HepG2 (cell line): ENCODE results near the gene MEP1B.

Experiments
- CHCHD3 ChIP-seq: sonication (generic); formaldehyde crosslinking; IDR thresholded peaks from 2 replicates; pipeline ENCODE4 v1.8.0; 2022; ENCODE audit warnings: mild to moderate bottlenecking, missing genetic modification reagents, moderate library complexity
- CREB1 ChIP-seq, 2 experiments: fragments of 450-650 bp in 1 of 2; IDR thresholded peaks; 2 replicates each; pipeline ENCODE4 v1.6.1; 2016 to 2017; ENCODE audit warnings: control low read depth in 1 of 2, mild to moderate bottlenecking in 1 of 2, missing compliant biosample characterization in 1 of 2, missing genetic modification characterization in 1 of 2
- FIP1L1 ChIP-seq: fragments of 200-400 bp; formaldehyde crosslinking; IDR thresholded peaks from 2 replicates; pipeline ENCODE4 v1.6.1; 2018; ENCODE audit warnings: low read depth, mild to moderate bottlenecking, low read length, moderate library complexity, borderline replicate concordance; ENCODE audit not compliant: insufficient read depth
- ISL2 ChIP-seq: sonication (generic); formaldehyde crosslinking; IDR thresholded peaks from 2 replicates; pipeline ENCODE4 v1.5.0; 2020; ENCODE audit warnings: missing genetic modification reagents
- JUN ChIP-seq: sonication (generic); formaldehyde crosslinking; IDR thresholded peaks from 2 replicates; pipeline ENCODE4 v1.4.0; 2020; ENCODE audit warnings: mild to moderate bottlenecking, missing genetic modification reagents
- PITX1 ChIP-seq: sonication (generic); formaldehyde crosslinking; IDR thresholded peaks from 2 replicates; pipeline ENCODE4 v1.5.1; 2020; ENCODE audit warnings: mild to moderate bottlenecking, missing genetic modification reagents
- RFX5 ChIP-seq: IDR thresholded peaks from 2 replicates; pipeline ENCODE4 v1.6.1; 2011; ENCODE audit warnings: low read depth, low read length, improper control_type of control experiment
- SP4 ChIP-seq: sonication (generic); formaldehyde crosslinking; IDR thresholded peaks from 2 replicates; pipeline ENCODE4 v1.8.1; 2023; ENCODE audit warnings: mild to moderate bottlenecking, missing genetic modification reagents
- YEATS4 ChIP-seq: sonication (generic); formaldehyde crosslinking; IDR thresholded peaks from 2 replicates; pipeline ENCODE4 v1.4.0; 2020; ENCODE audit warnings: missing genetic modification reagents, borderline replicate concordance
- ZNF589 ChIP-seq: sonication (generic); formaldehyde crosslinking; conservative IDR thresholded peaks from 2 replicates; pipeline ENCODE4 v1.8.0; 2022; ENCODE audit warnings: mild to moderate bottlenecking, moderate library complexity, missing genetic modification reagents
- TF ChIP-seq, protein P1 (sequence below): sonication (generic); formaldehyde crosslinking; IDR thresholded peaks from 2 replicates; pipeline ENCODE4 v1.5.0; 2020; ENCODE audit warnings: mild to moderate bottlenecking, missing genetic modification reagents, moderate library complexity
- TF ChIP-seq, protein P2 (sequence below): sonication (generic); formaldehyde crosslinking; IDR thresholded peaks from 2 replicates; pipeline ENCODE4 v1.8.0; 2022; ENCODE audit warnings: missing genetic modification reagents, mild to moderate bottlenecking, inconsistent platforms, borderline replicate concordance
- TF ChIP-seq, protein P3 (sequence below): sonication (generic); formaldehyde crosslinking; IDR thresholded peaks from 2 replicates; pipeline ENCODE4 v1.4.0; 2020; ENCODE audit warnings: mild to moderate bottlenecking, missing genetic modification reagents

DNA sequence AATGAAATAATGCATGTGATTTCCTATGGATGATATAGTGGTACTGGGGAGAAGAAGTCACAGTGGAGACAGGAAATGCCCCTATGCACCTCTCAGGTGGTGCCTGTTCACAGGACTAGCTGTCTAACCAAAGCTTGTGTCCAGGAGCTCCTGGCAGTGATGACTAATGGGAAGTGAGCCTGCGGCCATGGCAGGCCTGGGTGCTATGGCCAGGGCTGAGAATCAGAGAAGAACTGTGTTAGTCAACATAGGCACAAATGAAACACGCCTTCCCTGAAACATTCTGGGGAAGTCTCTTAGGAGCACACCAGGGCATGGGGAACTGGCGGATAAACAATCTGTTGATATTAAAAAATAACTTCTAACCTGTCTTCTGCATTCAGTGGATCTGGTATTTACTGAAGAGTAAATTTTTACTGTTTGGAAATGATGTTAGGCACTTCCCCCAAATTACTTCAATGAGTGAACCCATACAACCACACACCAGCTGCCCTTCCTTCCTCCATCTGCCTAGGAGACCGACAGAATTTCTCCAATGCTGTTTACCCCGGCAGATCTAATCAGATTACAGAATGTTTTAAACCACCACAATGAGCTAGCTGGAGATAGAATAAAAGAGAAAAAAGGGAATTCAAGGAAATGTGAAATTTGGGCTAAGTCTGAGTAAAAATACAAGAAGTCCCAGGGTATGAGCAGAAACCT, 67.4 kb downstream of the MEP1B start:
- no peak for TF ChIP-seq PITX1 (CRISPR knock-in tag)
- TF ChIP-seq CHCHD3 (CRISPR knock-in tag) = no peak
- TF ChIP-seq CREB1 (IDR thresholded peaks at IDR 0.05) = no peak
- no peak for TF ChIP-seq CREB1 (CRISPR knock-in tag; IDR thresholded peaks at IDR 0.05)
- TF ChIP-seq RFX5 = no peak
- TF ChIP-seq ISL2 (CRISPR knock-in tag) = no peak
- TF ChIP-seq, protein P1, sequence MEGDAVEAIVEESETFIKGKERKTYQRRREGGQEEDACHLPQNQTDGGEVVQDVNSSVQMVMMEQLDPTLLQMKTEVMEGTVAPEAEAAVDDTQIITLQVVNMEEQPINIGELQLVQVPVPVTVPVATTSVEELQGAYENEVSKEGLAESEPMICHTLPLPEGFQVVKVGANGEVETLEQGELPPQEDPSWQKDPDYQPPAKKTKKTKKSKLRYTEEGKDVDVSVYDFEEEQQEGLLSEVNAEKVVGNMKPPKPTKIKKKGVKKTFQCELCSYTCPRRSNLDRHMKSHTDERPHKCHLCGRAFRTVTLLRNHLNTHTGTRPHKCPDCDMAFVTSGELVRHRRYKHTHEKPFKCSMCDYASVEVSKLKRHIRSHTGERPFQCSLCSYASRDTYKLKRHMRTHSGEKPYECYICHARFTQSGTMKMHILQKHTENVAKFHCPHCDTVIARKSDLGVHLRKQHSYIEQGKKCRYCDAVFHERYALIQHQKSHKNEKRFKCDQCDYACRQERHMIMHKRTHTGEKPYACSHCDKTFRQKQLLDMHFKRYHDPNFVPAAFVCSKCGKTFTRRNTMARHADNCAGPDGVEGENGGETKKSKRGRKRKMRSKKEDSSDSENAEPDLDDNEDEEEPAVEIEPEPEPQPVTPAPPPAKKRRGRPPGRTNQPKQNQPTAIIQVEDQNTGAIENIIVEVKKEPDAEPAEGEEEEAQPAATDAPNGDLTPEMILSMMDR (CRISPR knock-in tag) = no peak
- TF ChIP-seq FIP1L1 = no peak
- TF ChIP-seq, protein P2, sequence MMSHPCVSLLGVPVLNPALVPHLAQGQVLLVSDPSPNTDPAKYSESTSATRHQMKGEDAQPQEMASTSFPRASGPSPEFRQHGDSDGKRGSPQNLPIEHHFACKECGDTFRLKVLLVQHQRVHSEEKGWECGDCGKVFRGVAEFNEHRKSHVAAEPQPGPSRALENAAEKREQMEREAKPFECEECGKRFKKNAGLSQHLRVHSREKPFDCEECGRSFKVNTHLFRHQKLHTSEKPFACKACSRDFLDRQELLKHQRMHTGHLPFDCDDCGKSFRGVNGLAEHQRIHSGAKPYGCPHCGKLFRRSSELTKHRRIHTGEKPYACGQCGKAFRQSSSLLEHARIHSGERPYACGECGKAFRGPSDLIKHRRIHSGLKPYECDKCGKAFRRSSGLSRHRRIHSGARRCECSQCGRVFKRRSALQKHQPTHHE (CRISPR knock-in tag) = no peak
- TF ChIP-seq, protein P3, sequence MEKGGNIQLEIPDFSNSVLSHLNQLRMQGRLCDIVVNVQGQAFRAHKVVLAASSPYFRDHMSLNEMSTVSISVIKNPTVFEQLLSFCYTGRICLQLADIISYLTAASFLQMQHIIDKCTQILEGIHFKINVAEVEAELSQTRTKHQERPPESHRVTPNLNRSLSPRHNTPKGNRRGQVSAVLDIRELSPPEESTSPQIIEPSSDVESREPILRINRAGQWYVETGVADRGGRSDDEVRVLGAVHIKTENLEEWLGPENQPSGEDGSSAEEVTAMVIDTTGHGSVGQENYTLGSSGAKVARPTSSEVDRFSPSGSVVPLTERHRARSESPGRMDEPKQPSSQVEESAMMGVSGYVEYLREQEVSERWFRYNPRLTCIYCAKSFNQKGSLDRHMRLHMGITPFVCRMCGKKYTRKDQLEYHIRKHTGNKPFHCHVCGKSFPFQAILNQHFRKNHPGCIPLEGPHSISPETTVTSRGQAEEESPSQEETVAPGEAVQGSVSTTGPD (CRISPR knock-in tag) = no peak
- TF ChIP-seq SP4 (CRISPR knock-in tag) = no peak
- no peak for TF ChIP-seq JUN (CRISPR knock-in tag)
- TF ChIP-seq YEATS4 (CRISPR knock-in tag) = no peak
- TF ChIP-seq ZNF589 (CRISPR knock-in tag) = no peak
